ENCODE data around the gene JAKMIP2. TPM values are rescaled to one million over a fixed set of nuclear protein-coding genes. Genes with fewer than 3 reads are reported as not detected.

Gene JAKMIP2
- total RNA-seq, 1 experiment from 2014 or later = 6.4 TPM

GRCh38 chr5:147733075-147733474, 49.5 kb downstream of the JAKMIP2 start:
- Histone ChIP-seq H3K27me3 (ENCODE audit: insufficient read depth, low read length) (no peaks in the 10 kb centered on the region), H3K4me2 (ENCODE audit: insufficient read depth, insufficient read length, low read length) (no peak overlapping the region), H2AFZ (ENCODE audit: low read length) (no peak overlapping the region), H3K9me3 (ENCODE audit: control insufficient read depth, low read depth, low read length) (no peaks in the 10 kb centered on the region), H4K91ac (ENCODE audit: insufficient read length, low read depth, low read length) (no peak overlapping the region), H3K4me1 (ENCODE audit: insufficient read depth, low read length) (peaks cover 2% of the 10 kb centered on the region; the same call in 1 of the 2 replicates), H2BK5ac (ENCODE audit: insufficient read length, low read length) (no peak overlapping the region), H3K14ac (ENCODE audit: insufficient read depth, low read length) (no peak overlapping the region), H3K23ac (ENCODE audit: insufficient read length, low read depth, low read length) (no peak overlapping the region), H2BK15ac (ENCODE audit: low read depth, low read length) (no peak overlapping the region), H4K5ac (ENCODE audit: insufficient read length, low read depth, low read length) (no peak overlapping the region), H3K79me2 (ENCODE audit: insufficient read depth, low read length) (no peaks in the 10 kb centered on the region), H2AK5ac (ENCODE audit: insufficient read length, low read length) (no peak overlapping the region), H3K56ac (ENCODE audit: insufficient read length, low read depth, low read length) (no peak overlapping the region), H3T11ph (ENCODE audit: low read length) (no peak overlapping the region), H2BK20ac (ENCODE audit: low read depth, low read length, poor library complexity, severe bottlenecking) (no peak overlapping the region), H3K23me2 (ENCODE audit: insufficient read length, low read depth, low read length, poor library complexity, severe bottlenecking) (no peaks in the 10 kb centered on the region), H3K4ac (ENCODE audit: low read depth, low read length) (no peak overlapping the region), H2BK120ac (ENCODE audit: low read depth, low read length, poor library complexity, severe bottlenecking) (no peak overlapping the region), H3K27ac (ENCODE audit: insufficient read length, low read depth, low read length) (no peak overlapping the region), H4K8ac (replicated peaks; ENCODE audit: insufficient read length, low read depth, low read length) (no peak overlapping the region), H4K20me1 (ENCODE audit: control insufficient read depth, insufficient read depth, insufficient read length) (no peaks in the 10 kb centered on the region), H3K79me1 (ENCODE audit: insufficient read depth, low read depth, low read length, poor library complexity, severe bottlenecking) (no peaks in the 10 kb centered on the region), H3K18ac (ENCODE audit: insufficient read length, low read depth, low read length) (no peak overlapping the region), H3K9ac (ENCODE audit: extremely low read depth, insufficient read length, low read length) (no peak overlapping the region), H2BK12ac (ENCODE audit: insufficient read length, low read depth, low read length) (no peak overlapping the region)
- TF ChIP-seq CTCF (conservative IDR thresholded peaks at IDR 0.05) = no peak
- DNase-seq = no peak
- H3K27me3 Mint-ChIP-seq (ENCODE audit: low read depth) = no peaks in the 10 kb centered on the region
- no peak overlapping the region for H3K4me3 Mint-ChIP-seq
- WGBS (ENCODE audit: extremely low coverage, insufficient read length, low lambda C conversion rate) = no CpG with 5 or more reads among the region's 1 CpG
- H3K9me3 Mint-ChIP-seq = peaks cover 2 to 3% of the 10 kb centered on the region in 2 experiments; a peak in 3 of 5 replicates
- peaks cover 7 to 19% (median 9%) of the 10 kb centered on the region in 3 experiments for H3K36me3 Mint-ChIP-seq (ENCODE audit: insufficient read depth in 1 of 3, low read depth in 3 of 3)
- peaks cover 19 to 30% of the 10 kb centered on the region in 2 experiments for H3K4me1 Mint-ChIP-seq
- H3K27ac Mint-ChIP-seq = no peak overlapping the region; a peak in 1 of 7 replicates
